GM12872 (cell line): ENCODE measurements around the gene LOXL3.

Source experiments
- CTCF ChIP-seq: IDR thresholded peaks from 3 replicates; pipeline ENCODE4 v1.5.1; 2011; ENCODE audit warnings: low read depth, mild to moderate bottlenecking, low read length, moderate library complexity; ENCODE audit not compliant: insufficient read depth

LOXL3 gene

GRCh38 chr2:74560591-74560990 is 6.8 kb upstream of the LOXL3 start:
- no peak for TF ChIP-seq CTCF

- no peak for TF ChIP-seq CTCF
Measured at GRCh38 chr2:74559912-74560311, 6.2 kb upstream of the LOXL3 start.

- TF ChIP-seq CTCF = no peak
Measured at GRCh38 chr2:74558284-74559230, 4.8 kb upstream of the LOXL3 start.

- no peak for TF ChIP-seq CTCF
Measured at GRCh38 chr2:74556831-74557370, 3.2 kb upstream of the LOXL3 start.

- no peak for TF ChIP-seq CTCF
Measured at GRCh38 chr2:74556159-74556558, 2.4 kb upstream of the LOXL3 start.

GRCh38 chr2:74555610-74556103 is 1.9 kb upstream of the LOXL3 start:
- TF ChIP-seq CTCF = no peak

- TF ChIP-seq CTCF = no peak
Measured at GRCh38 chr2:74554820-74555531, 1.2 kb upstream of the LOXL3 start.
